Neural progenitor cell (in vitro differentiated cells): ENCODE data around the gene MYCT1. TPM values are rescaled to one million over a fixed set of nuclear protein-coding genes. Genes with fewer than 3 reads are reported as not detected.

Source experiments
- DNase-seq: peaks from one replicate; pipeline ENCODE4 v3.0.0-alpha.2; 2016; ENCODE audit warnings: low spot score
- H2AFZ ChIP-seq: fragments of 200-600 bp; sonication (generic); replicated peaks from 2 replicates; pipeline ENCODE4 v1.6.1; 2016; ENCODE audit warnings: antibody characterized with exemption
- H3F3A ChIP-seq: fragments of 200-600 bp; sonication (generic); 2 replicates; pipeline ENCODE4 v1.6.1; 2016; ENCODE audit warnings: antibody characterized with exemption, low read depth
- H3K27ac ChIP-seq: fragments of 200-600 bp; sonication (generic); 2 replicates; pipeline ENCODE4 v1.5.1; 2016; ENCODE audit warnings: mild to moderate bottlenecking
- H3K27me3 ChIP-seq: fragments of 200-600 bp; sonication (generic); 2 replicates; pipeline ENCODE4 v1.6.1; 2016; ENCODE audit warnings: mild to moderate bottlenecking, moderate library complexity
- H3K36me3 ChIP-seq: fragments of 200-600 bp; sonication (generic); 2 replicates; pipeline ENCODE4 v1.5.1; 2016
- H3K4me1 ChIP-seq: fragments of 200-600 bp; sonication (generic); 2 replicates; pipeline ENCODE4 v1.6.1; 2016; ENCODE audit warnings: mixed run types
- H3K4me2 ChIP-seq: fragments of 200-600 bp; sonication (generic); 2 replicates; pipeline ENCODE4 v1.6.1; 2016
- H3K4me3 ChIP-seq: fragments of 200-600 bp; sonication (generic); 2 replicates; pipeline ENCODE4 v1.5.1; 2016
- H3K79me2 ChIP-seq: fragments of 200-600 bp; sonication (generic); 2 replicates; pipeline ENCODE4 v1.6.1; 2016; ENCODE audit warnings: low read depth
- H3K9ac ChIP-seq: fragments of 200-600 bp; sonication (generic); 2 replicates; pipeline ENCODE4 v1.6.1; 2016
- H3K9me3 ChIP-seq: fragments of 200-600 bp; sonication (generic); 2 replicates; pipeline ENCODE4 v1.5.1; 2016; ENCODE audit warnings: low read depth
- H4K20me1 ChIP-seq: fragments of 200-600 bp; sonication (generic); 2 replicates; pipeline ENCODE4 v1.6.1; 2016; ENCODE audit warnings: low read depth
- H3K27ac Mint-ChIP-seq: 3 replicates; pipeline ENCODE4 v1.8.0; 2021; ENCODE audit warnings: mixed read lengths
- H3K27me3 Mint-ChIP-seq: 2 replicates; pipeline ENCODE4 v1.8.0; 2022; ENCODE audit warnings: low read depth, mild to moderate bottlenecking, inconsistent platforms, moderate library complexity, mixed read lengths; ENCODE audit not compliant: insufficient read depth
- H3K36me3 Mint-ChIP-seq: 3 replicates; pipeline ENCODE4 v1.8.0; 2021; ENCODE audit warnings: mixed read lengths
- H3K4me1 Mint-ChIP-seq: 3 replicates; pipeline ENCODE4 v1.8.0; 2021; ENCODE audit warnings: mixed read lengths
- H3K4me3 Mint-ChIP-seq: 3 replicates; pipeline ENCODE4 v1.8.0; 2021; ENCODE audit warnings: mild to moderate bottlenecking, moderate library complexity, mixed read lengths
- H3K9me3 Mint-ChIP-seq: 3 replicates; pipeline ENCODE4 v1.8.0; 2020; ENCODE audit warnings: mixed read lengths
- EZH2 ChIP-seq: fragments of 200-600 bp; sonication (generic); IDR thresholded peaks from 2 replicates; pipeline ENCODE4 v1.6.1; 2017; ENCODE audit warnings: antibody characterized with exemption, mild to moderate bottlenecking, moderate library complexity
- EZH2phosphoT487 ChIP-seq: fragments of 200-600 bp; sonication (generic); IDR thresholded peaks from 2 replicates; pipeline ENCODE4 v1.6.1; 2017; ENCODE audit warnings: antibody characterized with exemption
- total RNA-seq: library from RNA; depleted of rRNA; stranded (reverse); fragments of >200 nt; gene quantifications from 2 replicates; pipeline ENCODE4 v1.2.3, GENCODE V29; 2015; ENCODE audit warnings: low replicate concordance
- TF ChIP-seq, protein P1 (sequence below): fragments of 200-600 bp; sonication (generic); IDR thresholded peaks from 2 replicates; pipeline ENCODE4 v1.5.1; 2017; ENCODE audit warnings: antibody characterized with exemption, mild to moderate bottlenecking

The MYCT1 gene
- total RNA-seq, 1 donor from 2014 or later = not detected

- H3K27me3 ChIP-seq = no peaks in the 10 kb centered on the region
- no peak for DNase-seq
- no peak overlapping the region for H3K4me3 ChIP-seq
- TF ChIP-seq, protein P1, sequence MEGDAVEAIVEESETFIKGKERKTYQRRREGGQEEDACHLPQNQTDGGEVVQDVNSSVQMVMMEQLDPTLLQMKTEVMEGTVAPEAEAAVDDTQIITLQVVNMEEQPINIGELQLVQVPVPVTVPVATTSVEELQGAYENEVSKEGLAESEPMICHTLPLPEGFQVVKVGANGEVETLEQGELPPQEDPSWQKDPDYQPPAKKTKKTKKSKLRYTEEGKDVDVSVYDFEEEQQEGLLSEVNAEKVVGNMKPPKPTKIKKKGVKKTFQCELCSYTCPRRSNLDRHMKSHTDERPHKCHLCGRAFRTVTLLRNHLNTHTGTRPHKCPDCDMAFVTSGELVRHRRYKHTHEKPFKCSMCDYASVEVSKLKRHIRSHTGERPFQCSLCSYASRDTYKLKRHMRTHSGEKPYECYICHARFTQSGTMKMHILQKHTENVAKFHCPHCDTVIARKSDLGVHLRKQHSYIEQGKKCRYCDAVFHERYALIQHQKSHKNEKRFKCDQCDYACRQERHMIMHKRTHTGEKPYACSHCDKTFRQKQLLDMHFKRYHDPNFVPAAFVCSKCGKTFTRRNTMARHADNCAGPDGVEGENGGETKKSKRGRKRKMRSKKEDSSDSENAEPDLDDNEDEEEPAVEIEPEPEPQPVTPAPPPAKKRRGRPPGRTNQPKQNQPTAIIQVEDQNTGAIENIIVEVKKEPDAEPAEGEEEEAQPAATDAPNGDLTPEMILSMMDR = no peak
- TF ChIP-seq EZH2 (no peak), EZH2phosphoT487 (no peak)
- Mint-ChIP-seq H3K4me3 (no peak overlapping the region), H3K9me3 (no peaks in the 10 kb centered on the region), H3K27me3 (peaks cover 2% of the 10 kb centered on the region), H3K4me1 (no peaks in the 10 kb centered on the region), H3K27ac (no peak overlapping the region), H3K36me3 (no peaks in the 10 kb centered on the region)
- H3K4me1 ChIP-seq = no peaks in the 10 kb centered on the region
- no peak overlapping the region for H3K4me2 ChIP-seq
- H3K27ac ChIP-seq = no peak overlapping the region
- H3K9ac ChIP-seq = no peak overlapping the region
- H3F3A ChIP-seq = no peaks in the 10 kb centered on the region
- no peaks in the 10 kb centered on the region for H3K36me3 ChIP-seq
- H3K79me2 ChIP-seq = no peaks in the 10 kb centered on the region
- H3K9me3 ChIP-seq = no peaks in the 10 kb centered on the region
- no peaks in the 10 kb centered on the region for H4K20me1 ChIP-seq
- H2AFZ ChIP-seq = no peak overlapping the region
Observed at GRCh38 chr6:152726313-152726712, 28.6 kb downstream of the MYCT1 start.

DNA sequence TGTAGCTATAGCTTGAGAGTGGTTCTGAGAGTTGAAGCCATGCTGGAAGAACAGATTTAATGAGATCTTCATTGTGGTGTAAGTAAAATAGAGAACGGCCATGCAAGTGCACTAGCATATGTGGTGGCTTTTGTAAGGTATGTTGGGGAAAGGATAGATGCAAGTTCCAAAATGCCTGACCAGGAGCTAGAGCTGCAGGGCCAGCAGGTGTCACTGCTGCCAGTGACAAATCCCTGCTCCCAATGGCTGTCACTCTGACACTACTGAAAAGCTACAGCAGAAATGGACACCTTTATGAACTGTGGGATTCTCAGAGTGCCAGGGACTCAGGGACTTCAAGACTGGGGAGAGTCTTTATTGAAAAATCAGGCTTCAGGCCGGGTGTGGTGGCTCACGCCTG, 29.8 kb downstream of the MYCT1 start:
- no peaks in the 10 kb centered on the region for H3F3A ChIP-seq
- Mint-ChIP-seq H3K9me3 (no peaks in the 10 kb centered on the region), H3K27ac (no peak overlapping the region), H3K36me3 (no peaks in the 10 kb centered on the region), H3K27me3 (peaks cover 2% of the 10 kb centered on the region), H3K4me1 (no peaks in the 10 kb centered on the region), H3K4me3 (no peak overlapping the region)
- no peaks in the 10 kb centered on the region for H3K4me1 ChIP-seq
- DNase-seq = peak; percentile 50
- no peak overlapping the region for H3K4me3 ChIP-seq
- no peak for TF ChIP-seq EZH2
- TF ChIP-seq, protein P1 = peak; percentile 51
- no peaks in the 10 kb centered on the region for H3K27me3 ChIP-seq
- no peak overlapping the region for H3K4me2 ChIP-seq
- H3K27ac ChIP-seq = no peak overlapping the region
- H3K36me3 ChIP-seq = no peaks in the 10 kb centered on the region
- peaks cover 4% of the 10 kb centered on the region for H3K9me3 ChIP-seq
- no peaks in the 10 kb centered on the region for H3K79me2 ChIP-seq
- H4K20me1 ChIP-seq = no peaks in the 10 kb centered on the region
- no peak overlapping the region for H2AFZ ChIP-seq
- no peak overlapping the region for H3K9ac ChIP-seq

DNA sequence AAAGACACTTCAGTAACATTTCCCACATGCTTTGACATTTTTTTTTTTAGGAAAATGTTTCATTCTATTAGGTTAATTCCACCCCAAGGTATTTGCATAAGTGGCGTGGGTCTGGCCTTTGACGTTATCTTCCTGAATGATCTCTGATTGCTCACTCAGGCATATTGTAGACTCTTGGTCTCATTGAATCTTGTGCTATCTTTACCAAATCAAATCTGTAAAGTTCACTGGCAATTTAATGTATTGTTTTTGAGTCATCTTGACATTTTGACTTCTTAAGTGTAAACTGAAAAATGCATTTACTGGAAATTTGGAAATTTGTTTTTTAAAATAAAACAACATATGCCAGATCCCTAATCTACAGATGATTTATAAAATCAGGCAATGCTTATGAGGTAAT, 36.9 kb downstream of the MYCT1 start:
- H3K4me2 ChIP-seq = no peak overlapping the region
- TF ChIP-seq, protein P1 = no peak
- no peak for TF ChIP-seq EZH2
- TF ChIP-seq EZH2phosphoT487 = no peak
- no peak overlapping the region for H3K9ac ChIP-seq
- peaks cover 7% of the 10 kb centered on the region for H3K4me1 ChIP-seq
- no peaks in the 10 kb centered on the region for H3K36me3 ChIP-seq
- no peaks in the 10 kb centered on the region for H3K27me3 ChIP-seq
- H3K27ac ChIP-seq = no peak overlapping the region
- no peaks in the 10 kb centered on the region for H3K79me2 ChIP-seq
- H3K36me3 Mint-ChIP-seq = no peaks in the 10 kb centered on the region
- H3K4me1 Mint-ChIP-seq = no peaks in the 10 kb centered on the region
- DNase-seq = no peak
- H3F3A ChIP-seq = no peaks in the 10 kb centered on the region
- H3K9me3 ChIP-seq = peaks cover 4% of the 10 kb centered on the region
- no peak overlapping the region for H3K27ac Mint-ChIP-seq
- no peak overlapping the region for H2AFZ ChIP-seq
- H3K4me3 Mint-ChIP-seq = no peak overlapping the region
- no peaks in the 10 kb centered on the region for H3K9me3 Mint-ChIP-seq
- no peaks in the 10 kb centered on the region for H3K27me3 Mint-ChIP-seq
- H3K4me3 ChIP-seq = no peak overlapping the region
- H4K20me1 ChIP-seq = no peaks in the 10 kb centered on the region
